A549 (cell line): Measurements from ENCODE around the gene DUS2.

Source experiments
- POLR2A ChIP-seq: IDR thresholded peaks from 2 replicates; pipeline ENCODE4 v1.6.1; 2012; ENCODE audit warnings: mild to moderate bottlenecking, low read length
- RAD21 ChIP-seq, 2 experiments: fragments of >200 bp in 1 of 2; sonication (Bioruptor Twin) in 1 of 2; formaldehyde crosslinking in 1 of 2; IDR thresholded peaks in 1 of 2; conservative IDR thresholded peaks in 1 of 2; 2 replicates in 1 of 2; 3 replicates in 1 of 2; pipeline ENCODE4 v1.6.1; 2012 to 2018; ENCODE audit warnings: inconsistent platforms in 1 of 2
- USF2 ChIP-seq: fragments of 450-650 bp; IDR thresholded peaks from 2 replicates; pipeline ENCODE4 v1.6.1; 2014; ENCODE audit warnings: antibody characterized with exemption

- no peak for TF ChIP-seq POLR2A
- no peak for TF ChIP-seq RAD21 (conservative IDR thresholded peaks at IDR 0.05 in 1 of 2, IDR thresholded peaks at IDR 0.05 in 1 of 2)
- no peak for TF ChIP-seq USF2
Measured at GRCh38 chr16:68059804-68060203, 36.7 kb downstream of the DUS2 start.
